ENCODE results near the gene BAIAP2L1. TPM values are rescaled to one million over a fixed set of nuclear protein-coding genes. Genes with fewer than 3 reads are reported as not detected.

The BAIAP2L1 gene
- total RNA-seq, 2 donors from 2014 or later, result 30.5 to 38.4 TPM

DNA sequence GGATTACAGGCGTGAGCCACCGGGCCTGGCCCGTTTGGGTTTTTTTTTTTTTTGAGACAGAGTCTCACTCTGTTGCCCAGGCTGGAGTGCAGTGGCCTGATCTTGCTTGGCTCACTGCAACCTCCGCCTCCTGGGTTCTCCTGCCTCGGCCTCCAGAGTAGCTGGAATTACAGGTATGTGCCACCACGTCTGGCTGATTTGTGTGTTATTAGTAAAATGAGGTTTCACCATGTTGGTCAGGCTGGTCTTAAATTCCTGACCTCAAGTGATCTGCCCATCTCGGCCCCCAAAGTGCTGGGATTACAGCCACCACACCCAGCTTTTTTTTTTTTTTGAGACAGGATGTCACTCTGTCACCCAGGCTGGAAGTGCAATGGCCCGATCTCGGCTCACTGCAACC is 5.9 kb upstream of the BAIAP2L1 start:
- Mint-ChIP-seq H3K36me3 (ENCODE audit: low read depth) (no peaks in the 10 kb centered on the region), H3K9me3 (peaks cover 1% of the 10 kb centered on the region), H3K4me3 (no peak overlapping the region), H3K4me1 (peaks cover 8% of the 10 kb centered on the region), H3K27ac (no peak overlapping the region), H3K27me3 (ENCODE audit: insufficient read depth) (no peaks in the 10 kb centered on the region)
- DNase-seq, result no peak
- no peak overlapping the region for H3K4me3 ChIP-seq (ENCODE audit: low read length)
- TF ChIP-seq, protein P1, sequence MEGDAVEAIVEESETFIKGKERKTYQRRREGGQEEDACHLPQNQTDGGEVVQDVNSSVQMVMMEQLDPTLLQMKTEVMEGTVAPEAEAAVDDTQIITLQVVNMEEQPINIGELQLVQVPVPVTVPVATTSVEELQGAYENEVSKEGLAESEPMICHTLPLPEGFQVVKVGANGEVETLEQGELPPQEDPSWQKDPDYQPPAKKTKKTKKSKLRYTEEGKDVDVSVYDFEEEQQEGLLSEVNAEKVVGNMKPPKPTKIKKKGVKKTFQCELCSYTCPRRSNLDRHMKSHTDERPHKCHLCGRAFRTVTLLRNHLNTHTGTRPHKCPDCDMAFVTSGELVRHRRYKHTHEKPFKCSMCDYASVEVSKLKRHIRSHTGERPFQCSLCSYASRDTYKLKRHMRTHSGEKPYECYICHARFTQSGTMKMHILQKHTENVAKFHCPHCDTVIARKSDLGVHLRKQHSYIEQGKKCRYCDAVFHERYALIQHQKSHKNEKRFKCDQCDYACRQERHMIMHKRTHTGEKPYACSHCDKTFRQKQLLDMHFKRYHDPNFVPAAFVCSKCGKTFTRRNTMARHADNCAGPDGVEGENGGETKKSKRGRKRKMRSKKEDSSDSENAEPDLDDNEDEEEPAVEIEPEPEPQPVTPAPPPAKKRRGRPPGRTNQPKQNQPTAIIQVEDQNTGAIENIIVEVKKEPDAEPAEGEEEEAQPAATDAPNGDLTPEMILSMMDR (conservative IDR thresholded peaks at IDR 0.05), result no peak
- no peak overlapping the region for H3K9ac ChIP-seq (ENCODE audit: extremely low read depth, low read length, poor library complexity, severe bottlenecking)
- no peaks in the 10 kb centered on the region for H3K36me3 ChIP-seq (ENCODE audit: control insufficient read depth, insufficient read depth, low read length)
- WGBS, 2 experiments (ENCODE audit: insufficient coverage in 1 of 2, insufficient read length in 1 of 2), result 90 to 96% methylated on average over 6 to 9 of the region's 9 CpGs
- H3K4me1 ChIP-seq (ENCODE audit: control insufficient read depth, insufficient read depth, low read length), result no peaks in the 10 kb centered on the region
- no peaks in the 10 kb centered on the region for H3K9me3 ChIP-seq (ENCODE audit: control insufficient read depth, low read length)
- no peaks in the 10 kb centered on the region for H3K27me3 ChIP-seq (ENCODE audit: control insufficient read depth, insufficient read depth, low read length, poor library complexity, severe bottlenecking)
- no peak overlapping the region for H3K27ac ChIP-seq (ENCODE audit: low read depth, low read length)

DNA sequence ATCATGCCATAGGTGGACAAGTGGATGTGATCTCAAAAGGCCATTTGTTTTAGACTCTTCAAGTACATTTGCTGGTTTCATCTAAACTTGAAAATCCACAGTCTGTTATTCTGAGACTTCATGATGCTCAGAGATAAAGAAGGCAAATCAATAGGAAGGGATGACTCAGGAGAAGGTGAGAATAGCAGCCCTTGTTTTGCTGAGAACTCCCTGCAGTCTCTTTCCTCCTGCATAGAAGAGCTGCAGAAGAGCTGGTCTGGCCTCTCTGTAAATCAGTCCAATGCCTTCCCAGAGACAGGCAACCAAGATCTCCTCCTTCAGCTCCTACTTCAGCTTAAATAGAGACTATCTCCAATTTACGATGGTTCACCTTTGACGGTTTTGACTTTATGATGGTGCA is 4.0 kb upstream of the BAIAP2L1 start:
- H3K9me3 Mint-ChIP-seq, result peaks cover 1% of the 10 kb centered on the region
- Histone ChIP-seq H3K4me3 (ENCODE audit: low read length) (no peak overlapping the region), H3K27ac (ENCODE audit: low read depth, low read length) (no peak overlapping the region), H3K9ac (ENCODE audit: extremely low read depth, low read length, poor library complexity, severe bottlenecking) (no peak overlapping the region), H3K4me1 (ENCODE audit: control insufficient read depth, insufficient read depth, low read length) (no peaks in the 10 kb centered on the region), H3K27me3 (ENCODE audit: control insufficient read depth, insufficient read depth, low read length, poor library complexity, severe bottlenecking) (no peaks in the 10 kb centered on the region), H3K9me3 (ENCODE audit: control insufficient read depth, low read length) (no peaks in the 10 kb centered on the region), H3K36me3 (ENCODE audit: control insufficient read depth, insufficient read depth, low read length) (no peaks in the 10 kb centered on the region)
- no peaks in the 10 kb centered on the region for H3K36me3 Mint-ChIP-seq (ENCODE audit: low read depth)
- H3K4me1 Mint-ChIP-seq, result peaks cover 8% of the 10 kb centered on the region
- DNase-seq, result peak; percentile 59
- H3K27ac Mint-ChIP-seq, result no peak overlapping the region
- H3K4me3 Mint-ChIP-seq, result no peak overlapping the region
- WGBS, 2 experiments (ENCODE audit: insufficient coverage in 1 of 2, insufficient read length in 1 of 2), result 88% methylated on average over 2 of the region's 2 CpGs; no CpG with 5 or more reads in 1 of the 2 experiments
- no peaks in the 10 kb centered on the region for H3K27me3 Mint-ChIP-seq (ENCODE audit: insufficient read depth)
- TF ChIP-seq, protein P1 (conservative IDR thresholded peaks at IDR 0.05), result no peak

DNA sequence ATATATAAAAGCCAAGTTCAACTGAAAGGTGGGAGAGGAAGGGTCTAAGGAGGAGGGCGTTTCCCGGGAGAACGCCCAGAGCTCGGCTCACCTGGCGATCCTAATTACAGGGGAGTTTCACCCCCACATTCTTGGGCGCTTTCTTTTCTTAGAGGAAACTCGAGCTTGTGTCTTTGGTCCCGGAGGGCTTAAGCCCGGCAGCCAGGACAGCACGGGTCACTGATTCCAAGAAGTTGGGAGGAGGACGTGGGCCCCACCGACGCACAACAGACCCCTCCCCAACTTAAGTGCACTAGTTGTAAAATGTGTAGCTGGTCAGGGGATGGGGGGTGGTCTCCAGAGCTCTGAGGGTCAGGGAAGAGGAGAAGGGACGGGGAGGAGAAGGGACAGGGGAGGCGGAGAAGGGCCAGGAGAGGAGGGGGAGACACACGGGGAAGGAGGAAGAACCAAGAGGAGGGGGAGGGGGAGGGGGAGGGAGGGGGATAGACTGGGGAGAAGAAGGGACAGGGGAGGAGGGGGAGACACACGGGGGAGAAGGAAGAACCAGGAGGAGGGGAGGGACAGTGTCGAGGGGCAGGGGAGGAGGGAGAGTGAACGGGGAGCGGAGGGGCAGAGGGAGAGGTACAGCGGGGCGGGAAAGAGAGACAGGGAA is 874 bp downstream of the BAIAP2L1 start:
- 41 to 61% methylated on average over 7 to 20 of the region's 22 CpGs for WGBS, 2 experiments (ENCODE audit: insufficient coverage in 1 of 2, insufficient read length in 1 of 2)
- H3K27me3 Mint-ChIP-seq (ENCODE audit: insufficient read depth), result no peaks in the 10 kb centered on the region
- DNase-seq, result peak; percentile 55

More for the DNA sequence above, 874 bp downstream of the BAIAP2L1 start:
- peaks cover 20% of the 10 kb centered on the region for H3K4me1 Mint-ChIP-seq
- no peaks in the 10 kb centered on the region for H3K9me3 Mint-ChIP-seq
- Histone ChIP-seq H3K27me3 (ENCODE audit: control insufficient read depth, insufficient read depth, low read length, poor library complexity, severe bottlenecking) (no peaks in the 10 kb centered on the region), H3K4me1 (ENCODE audit: control insufficient read depth, insufficient read depth, low read length) (peaks cover 3% of the 10 kb centered on the region), H3K4me3 (ENCODE audit: low read length) (peak overlapping the region; percentile 83), H3K9ac (ENCODE audit: extremely low read depth, low read length, poor library complexity, severe bottlenecking) (peak overlapping the region; percentile 23), H3K36me3 (ENCODE audit: control insufficient read depth, insufficient read depth, low read length) (no peaks in the 10 kb centered on the region), H3K27ac (ENCODE audit: low read depth, low read length) (no peak overlapping the region), H3K9me3 (ENCODE audit: control insufficient read depth, low read length) (no peaks in the 10 kb centered on the region)
- H3K36me3 Mint-ChIP-seq (ENCODE audit: low read depth), result peaks cover 2% of the 10 kb centered on the region
- TF ChIP-seq, protein P1 (conservative IDR thresholded peaks at IDR 0.05), result no peak
- no peak overlapping the region for H3K27ac Mint-ChIP-seq
- peak overlapping the region; percentile 65 for H3K4me3 Mint-ChIP-seq
